HL-60/S4 (cell line): ENCODE results near the gene CCR5.
"Not testable (repeated sequence)": the region's sequence is repeated elsewhere in the genome, so short reads cannot be mapped to it uniquely, and the experiment has no call there.

Source experiments
- in situ Hi-C: fragments of 300-500 bp; cut with MboI; formaldehyde crosslinking; loops from 2 replicates; pipeline ENCODE4 v1.14.3; 2022; ENCODE audit warnings: low sequenced_read_pairs

CCR5 gene

DNA sequence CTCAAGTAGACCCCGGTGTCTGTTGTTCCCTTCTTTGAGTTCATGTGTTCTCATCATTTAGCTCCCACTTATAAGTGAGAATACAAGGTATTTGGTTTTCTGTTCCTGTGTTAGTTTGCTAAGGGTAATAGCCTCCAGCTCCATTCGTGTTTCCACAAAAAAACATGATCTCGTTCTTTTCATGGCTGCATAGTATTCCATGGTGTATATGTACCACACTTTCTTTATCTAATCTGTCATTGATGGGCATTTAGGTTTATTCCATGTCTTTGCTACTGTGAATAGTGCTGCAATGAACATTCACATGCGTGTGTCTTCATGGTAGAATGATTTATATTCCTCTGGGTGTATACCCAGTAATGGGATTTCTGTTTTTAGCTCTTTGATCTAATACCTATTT lies 32.2 kb downstream of the CCR5 start:
- in situ Hi-C loops, result not testable (repeated sequence)

DNA sequence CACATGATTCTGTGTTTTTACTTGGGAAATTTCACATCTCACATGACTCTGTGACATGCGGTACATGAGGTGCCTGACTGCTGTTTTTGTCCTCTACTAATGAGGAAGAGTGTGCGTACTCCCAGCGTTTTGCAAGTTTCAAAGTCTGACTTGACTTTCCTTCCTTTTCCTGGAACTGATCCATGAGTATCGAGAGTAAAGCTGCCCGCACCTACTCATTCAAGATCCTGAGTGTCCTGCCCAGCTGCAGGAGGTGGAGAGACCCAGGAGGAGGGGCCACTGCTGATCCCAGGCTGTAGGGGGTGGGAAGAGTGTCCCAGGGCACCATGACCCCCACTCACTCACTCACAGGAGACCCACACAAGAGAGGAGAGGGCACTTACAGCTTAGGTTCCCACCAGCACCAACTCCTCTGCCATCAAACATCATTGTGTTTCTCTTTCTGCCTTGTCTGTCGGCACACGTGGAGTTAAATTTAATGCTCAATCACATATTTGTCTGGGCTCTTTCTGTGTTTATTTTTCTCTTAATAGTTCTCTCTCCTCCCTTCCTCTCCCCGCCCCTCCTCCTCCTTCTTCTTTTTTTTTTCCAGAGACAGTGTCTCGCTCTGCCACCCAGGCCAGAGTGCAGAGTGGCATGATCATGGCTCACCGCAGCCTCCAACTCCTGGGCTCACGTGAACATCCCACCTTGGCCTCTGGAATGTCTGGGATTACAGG lies 34.7 kb downstream of the CCR5 start:
- in situ Hi-C loops, result no loop called here

DNA sequence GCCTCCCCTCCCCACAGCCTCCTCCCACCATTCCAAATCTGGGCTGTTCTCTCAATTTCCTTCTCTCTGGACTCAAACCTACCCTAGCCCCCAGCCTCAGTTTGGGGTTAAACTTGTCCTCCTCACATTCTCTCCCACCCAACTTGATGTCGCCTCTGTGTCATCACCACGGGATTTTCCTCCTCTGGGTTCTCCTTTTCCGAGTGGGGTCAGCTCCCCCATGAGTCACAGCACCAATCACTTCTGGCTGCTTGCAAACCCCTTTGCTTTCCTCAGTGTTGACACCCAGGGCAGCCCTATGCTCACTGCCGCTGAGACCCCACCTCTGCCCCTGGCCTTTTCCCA lies 35.7 kb downstream of the CCR5 start:
- in situ Hi-C loops, result no loop called here

DNA sequence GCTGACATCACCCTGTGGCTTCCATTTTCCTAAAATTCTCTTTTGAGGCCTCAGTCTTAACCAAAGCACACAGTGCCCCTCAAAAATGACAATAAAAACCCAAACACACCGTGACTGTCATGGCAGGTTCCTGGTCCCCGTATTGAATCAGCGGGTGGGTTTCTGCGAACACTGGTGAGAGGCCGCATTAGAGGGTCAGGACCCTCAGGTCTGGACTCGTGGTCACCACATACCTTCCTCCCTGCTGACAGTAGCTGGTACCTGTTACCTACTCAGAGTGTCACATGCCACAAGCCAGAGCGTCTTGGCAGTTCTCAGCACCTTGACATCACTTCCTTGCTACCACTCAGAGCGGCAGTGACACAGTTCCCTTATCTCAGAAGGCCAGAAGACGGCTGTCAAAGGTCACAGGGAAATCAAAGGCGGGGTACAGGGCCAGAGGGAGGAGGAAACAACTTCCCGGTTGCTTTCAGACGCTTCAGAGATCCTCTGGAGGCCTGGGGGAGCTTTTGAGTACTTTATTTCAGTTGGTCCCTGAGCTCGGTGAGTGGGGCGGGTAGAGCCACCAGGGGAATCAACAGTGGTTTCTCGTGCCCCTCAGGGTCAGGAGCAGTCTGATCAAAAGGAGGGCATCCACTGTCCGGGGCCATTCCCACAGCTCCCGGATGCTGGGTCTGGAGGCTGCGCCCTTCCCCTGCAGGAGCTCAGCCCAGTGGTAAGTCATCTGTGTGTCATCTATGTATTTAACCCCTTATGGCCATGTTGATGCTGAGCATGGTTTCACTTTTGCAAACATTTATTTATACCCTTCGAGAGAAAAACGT lies 36.3 kb downstream of the CCR5 start, which contains the start of the genes CCR5AS and CCRL2:
Gene CCR5AS (minus strand): TSS at position 279 of the 824 bp plus-strand sequence.
Gene CCRL2 (plus strand): TSS at position 472 of the 824 bp plus-strand sequence. CDS start 821 bp downstream, outside the sequence.
- in situ Hi-C loops, result no loop called here

DNA sequence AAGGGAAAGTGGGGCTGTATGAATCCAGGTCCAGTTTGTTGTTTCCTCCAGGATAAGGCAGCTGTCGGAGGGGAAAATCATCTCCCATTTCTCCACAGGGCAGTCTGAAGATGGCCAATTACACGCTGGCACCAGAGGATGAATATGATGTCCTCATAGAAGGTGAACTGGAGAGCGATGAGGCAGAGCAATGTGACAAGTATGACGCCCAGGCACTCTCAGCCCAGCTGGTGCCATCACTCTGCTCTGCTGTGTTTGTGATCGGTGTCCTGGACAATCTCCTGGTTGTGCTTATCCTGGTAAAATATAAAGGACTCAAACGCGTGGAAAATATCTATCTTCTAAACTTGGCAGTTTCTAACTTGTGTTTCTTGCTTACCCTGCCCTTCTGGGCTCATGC lies 37.2 kb downstream of the CCR5 start:
- in situ Hi-C loops, result no loop called here

DNA sequence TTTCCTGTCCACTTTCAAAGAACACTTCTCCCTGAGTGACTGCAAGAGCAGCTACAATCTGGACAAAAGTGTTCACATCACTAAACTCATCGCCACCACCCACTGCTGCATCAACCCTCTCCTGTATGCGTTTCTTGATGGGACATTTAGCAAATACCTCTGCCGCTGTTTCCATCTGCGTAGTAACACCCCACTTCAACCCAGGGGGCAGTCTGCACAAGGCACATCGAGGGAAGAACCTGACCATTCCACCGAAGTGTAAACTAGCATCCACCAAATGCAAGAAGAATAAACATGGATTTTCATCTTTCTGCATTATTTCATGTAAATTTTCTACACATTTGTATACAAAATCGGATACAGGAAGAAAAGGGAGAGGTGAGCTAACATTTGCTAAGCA lies 38.1 kb downstream of the CCR5 start:
- in situ Hi-C loops, result no loop called here

DNA sequence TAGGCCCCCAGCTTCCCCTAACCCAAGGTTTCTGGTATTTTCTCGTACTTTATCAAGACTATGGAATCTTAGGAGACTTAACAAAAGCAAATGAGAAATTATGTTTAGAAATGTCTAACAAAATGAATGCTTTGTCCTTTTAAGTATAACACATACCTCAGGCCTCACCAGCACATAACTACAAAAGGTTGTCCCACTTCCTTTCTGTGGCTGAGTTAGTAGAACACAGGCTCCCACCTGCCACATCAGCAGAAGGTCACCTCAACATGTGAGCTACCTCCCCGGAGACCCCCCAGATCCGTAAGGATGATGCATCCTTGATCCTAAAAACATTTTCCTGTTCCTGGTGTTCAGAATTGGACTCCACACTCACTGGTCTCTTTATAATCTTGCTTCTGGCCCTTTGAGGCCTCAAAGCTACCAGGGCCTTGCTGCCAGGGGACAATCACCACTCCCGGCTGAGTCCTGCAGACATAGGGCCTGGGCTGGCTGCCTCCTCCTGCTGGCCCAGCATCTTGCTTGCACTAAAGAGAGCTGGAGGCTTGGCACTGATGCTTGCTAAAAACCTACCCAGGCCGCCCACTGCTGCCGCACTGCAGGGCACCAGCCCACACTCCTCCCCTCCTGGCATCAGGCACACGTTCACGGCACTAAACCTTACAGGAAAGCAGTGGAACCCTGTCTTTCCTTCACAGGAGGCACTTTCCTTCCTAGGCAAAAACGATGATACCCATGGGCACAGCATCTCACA lies 39.2 kb downstream of the CCR5 start:
- in situ Hi-C loops, result no loop called here

DNA sequence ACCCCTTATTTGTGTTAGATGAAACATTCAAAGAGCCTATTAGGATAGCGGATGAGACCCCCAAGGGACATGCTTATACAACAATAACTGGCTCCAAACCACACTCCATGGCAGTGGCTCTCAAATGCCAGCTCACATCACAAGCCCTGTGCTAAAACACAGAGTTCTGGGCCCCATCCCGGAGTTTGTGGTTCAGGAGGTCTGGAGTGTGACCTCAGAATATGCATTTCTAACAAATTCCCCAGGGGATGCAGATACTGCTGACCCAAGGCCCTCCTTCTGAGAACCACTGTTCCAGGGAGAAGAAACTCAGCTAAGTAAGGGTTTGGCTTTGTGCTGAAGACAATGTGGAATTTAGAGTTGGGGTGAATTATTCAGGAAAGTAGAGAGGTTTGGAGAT lies 39.9 kb downstream of the CCR5 start:
- in situ Hi-C loops, result no loop called here

DNA sequence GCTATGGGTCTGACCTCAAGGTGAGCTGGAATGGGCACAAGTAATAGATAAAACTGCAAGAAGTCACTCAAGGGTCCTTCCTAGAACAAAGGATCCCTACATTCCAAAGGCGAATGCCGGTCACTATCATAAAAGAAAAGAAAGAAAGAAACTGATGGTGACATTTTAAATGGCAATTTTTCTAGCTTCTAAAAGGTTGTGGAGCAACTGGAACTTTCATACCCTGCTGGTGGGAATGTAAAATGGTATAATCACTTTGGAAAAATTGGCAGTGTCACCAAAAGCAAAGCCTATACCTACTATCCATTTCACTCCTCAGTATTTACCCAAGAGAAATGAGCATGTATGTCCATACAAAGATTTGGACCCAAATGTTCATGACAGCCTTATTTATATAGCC lies 40.5 kb downstream of the CCR5 start:
- in situ Hi-C loops, result no loop called here

DNA sequence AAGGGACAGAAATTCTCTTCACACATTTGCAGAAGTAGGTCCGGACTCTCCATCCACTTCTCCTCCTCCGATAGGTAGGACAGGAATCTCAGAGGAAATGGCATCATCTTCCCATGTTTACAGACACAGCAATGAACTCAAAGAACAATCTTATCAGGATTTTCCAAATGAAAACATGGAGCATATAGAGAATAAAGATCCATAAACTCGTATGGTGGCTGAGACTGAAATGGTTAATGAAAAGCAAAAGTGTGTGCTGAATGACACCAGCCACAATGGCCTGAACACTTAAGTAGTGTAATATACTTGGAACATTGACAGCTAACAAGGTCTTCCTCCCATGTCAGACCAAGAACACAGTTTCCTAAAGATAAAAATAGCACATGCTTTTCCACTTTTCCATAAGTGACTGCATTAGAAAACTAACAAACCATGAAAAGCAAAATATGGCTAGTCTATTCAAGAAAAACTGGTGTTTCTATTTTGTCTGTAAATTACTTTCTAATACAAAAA lies 42.1 kb downstream of the CCR5 start:
- in situ Hi-C loops, result no loop called here

DNA sequence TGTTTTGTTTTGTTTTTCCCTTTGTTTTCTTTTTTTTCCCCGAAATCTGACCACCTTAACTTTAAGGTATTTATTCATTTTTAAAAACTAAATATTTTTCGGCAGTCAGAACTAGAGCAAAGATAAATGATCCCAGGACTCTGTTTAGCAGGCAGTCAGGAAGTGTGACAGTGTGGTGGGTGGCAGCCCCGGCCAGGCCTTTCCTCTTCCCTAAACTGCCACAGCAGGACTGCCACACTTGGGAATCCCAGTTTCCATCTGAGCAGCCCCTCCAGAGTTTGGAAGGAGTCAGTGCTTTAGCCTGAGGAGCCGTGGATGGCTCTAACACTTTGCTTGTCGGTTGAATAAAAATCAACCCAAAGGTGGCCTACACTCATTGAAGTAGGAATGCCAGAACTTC lies 43.2 kb downstream of the CCR5 start:
- in situ Hi-C loops, result no loop called here

DNA sequence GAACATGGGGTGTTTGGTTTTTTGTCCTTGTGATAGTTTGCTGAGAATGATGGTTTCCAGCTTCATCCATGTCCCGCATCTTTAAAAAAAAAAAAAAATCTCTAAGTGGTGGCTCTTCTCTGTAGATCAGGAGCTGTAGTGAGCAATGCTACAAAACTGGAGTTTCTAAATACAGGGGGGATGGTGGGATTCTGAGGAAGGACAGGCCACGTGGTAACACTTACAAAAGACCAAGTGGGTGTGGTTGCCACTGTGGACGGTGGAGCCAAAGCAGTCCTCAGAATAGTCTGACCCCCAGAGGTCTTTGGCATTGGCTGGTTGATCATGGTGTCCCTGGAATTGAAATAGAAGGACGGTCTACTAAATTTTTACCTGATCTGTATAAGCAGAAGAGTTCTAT lies 44.0 kb downstream of the CCR5 start:
- in situ Hi-C loops, result no loop called here

DNA sequence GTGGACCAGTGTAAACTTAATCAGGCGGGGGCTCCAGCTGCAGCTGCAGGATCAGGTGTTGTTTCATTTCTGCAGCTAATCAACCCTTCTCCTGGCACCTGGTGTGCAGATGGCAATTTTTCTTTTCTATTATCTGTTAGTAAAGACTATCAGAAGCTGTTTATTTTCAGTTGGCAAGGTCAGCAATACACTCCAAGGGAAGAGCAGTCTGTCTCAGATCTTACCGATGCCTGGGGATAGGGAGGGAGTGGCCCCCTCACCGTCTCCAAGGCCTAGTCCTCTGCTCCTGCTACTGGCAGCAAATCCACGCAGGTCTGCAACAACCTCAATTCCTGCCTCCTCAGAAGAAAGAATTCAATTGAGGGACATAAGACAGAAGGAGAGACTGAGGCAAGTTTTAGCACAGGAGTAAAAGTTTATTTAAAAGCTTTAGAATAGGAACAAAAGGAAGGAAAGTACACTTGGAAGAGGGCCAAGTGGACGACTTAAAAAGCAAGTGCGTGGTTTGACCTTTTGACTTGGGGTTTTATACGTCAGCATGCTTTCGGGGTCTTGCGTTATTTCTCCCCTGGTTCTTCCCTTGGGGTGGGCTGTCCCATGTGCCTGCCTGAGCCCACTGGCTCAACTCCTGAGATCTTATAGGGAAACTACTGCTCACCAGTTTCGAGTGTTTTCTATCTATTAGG lies 45.5 kb downstream of the CCR5 start:
- in situ Hi-C loops, result no loop called here

DNA sequence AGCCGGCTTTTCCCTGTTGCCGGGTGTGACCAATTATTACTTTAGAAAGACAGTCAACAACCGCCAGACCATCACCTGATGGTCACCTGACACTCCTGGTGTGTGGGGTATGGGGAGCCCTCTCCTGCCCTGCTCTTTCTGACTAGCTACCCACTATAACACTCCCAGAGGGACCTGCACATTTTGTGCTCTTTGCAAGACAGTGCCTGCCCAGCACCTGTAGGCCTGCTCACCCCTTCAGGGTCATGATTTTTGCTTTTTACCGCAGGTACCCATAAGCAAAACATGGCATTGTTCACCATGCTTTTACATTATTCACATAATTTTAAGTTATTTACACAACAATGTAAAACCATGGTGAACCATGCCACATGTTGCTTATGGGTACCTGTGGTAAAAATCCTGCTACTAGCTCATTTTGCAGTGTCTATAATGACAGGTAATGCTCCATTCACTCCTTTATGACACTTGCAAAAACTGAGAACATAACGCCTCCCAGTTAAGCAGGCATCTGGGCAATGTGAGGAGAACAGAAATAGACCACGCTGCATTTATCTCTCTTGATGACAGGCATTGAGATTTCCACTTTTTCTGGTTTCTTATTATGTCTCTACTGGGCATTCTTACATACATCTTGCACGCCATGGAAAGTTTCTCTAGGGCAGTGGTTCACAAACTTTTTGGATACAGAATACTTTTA lies 46.2 kb downstream of the CCR5 start:
- in situ Hi-C loops, result no loop called here

DNA sequence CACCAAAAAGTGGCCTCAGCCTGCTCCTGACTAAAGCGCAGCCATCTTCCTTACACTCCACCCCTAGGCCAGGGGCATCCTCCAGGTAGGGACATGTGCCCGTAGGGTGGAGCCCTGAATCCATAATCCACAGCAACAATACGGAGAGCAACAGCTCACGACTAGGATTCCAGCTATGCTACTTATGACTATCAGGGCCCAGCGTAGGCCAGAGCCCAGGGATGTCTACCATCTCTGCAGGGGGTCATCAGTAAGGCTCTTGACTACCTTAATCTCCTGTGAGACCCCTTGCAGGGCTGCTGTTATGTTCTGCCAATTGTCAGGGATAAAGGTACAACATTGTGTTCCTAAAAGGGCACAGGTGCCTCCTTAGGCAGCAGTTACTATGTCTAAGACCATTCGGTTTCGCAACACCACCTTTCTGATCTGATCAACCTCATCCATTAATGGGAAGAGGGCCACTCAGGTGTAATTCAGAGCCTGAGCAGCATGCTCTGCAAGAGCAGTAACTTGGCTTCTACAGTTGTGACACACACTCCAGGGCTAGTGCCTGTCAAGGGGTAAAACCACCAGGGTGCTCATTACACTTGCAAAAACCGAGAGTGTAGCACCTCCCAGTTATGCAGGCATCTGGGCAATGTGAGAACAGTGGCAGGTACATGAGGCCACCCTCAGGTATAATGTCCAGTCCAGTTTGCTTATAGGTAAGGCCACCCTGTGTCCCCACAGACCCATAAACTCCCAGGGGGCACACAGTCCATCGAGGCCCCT lies 47.3 kb downstream of the CCR5 start:
- in situ Hi-C loops, result no loop called here

DNA sequence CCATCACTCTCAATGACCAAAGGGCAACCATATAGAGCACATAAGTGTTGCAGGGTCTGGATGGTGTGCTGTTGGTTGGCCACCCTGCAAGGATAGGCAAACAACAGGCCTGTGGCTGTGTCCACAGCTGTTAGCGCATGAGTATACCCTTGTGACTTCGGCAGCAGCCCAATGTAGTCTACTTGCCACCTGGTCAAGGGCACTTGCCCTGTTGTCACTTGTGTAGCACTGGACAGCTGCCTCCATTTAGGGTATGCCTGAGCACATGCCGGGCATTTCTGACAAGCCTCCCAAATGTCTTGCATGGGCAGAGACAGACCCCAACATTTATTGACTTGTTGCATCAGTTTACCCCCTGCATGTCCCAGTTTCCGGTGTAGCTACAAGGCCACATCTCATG lies 49.1 kb downstream of the CCR5 start:
- in situ Hi-C loops, result no loop called here

DNA sequence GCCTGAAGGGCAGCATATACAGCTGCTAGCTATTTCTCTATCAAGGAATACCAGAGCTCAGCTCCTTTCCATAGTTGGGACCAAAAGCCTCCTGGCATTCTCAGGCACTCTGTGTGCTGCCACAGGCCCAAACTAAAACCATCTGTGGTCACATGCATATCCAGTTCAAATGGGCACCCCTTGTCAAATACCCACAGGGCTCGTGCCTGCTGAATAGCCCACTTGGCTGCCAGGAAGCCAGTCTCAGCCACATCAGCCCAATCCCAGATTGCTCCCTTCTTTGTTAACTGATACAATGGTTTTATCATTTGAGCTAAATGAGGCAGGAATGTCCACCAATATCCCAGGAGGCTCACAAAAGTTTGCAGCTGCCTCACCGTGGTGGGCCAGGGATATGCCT lies 50.2 kb downstream of the CCR5 start:
- in situ Hi-C loops, result no loop called here

DNA sequence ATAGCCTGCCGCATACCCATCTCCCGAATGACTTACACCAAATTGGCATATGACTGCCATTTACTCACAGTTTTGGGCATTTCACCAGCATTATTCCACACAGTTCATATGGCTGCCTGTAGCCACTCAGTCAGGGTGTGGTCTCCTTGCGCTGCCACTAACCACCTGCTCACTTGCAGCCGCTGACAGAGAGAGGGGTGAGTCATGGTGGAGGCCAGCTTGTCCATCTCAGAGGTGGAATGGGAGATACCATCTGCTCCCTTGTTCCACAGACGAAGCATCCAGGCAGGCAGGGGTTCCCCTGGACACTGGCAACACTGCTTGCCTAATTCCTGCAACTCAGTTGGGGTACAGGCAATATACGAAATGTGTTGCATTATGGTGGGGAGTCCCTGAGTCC lies 51.9 kb downstream of the CCR5 start:
- in situ Hi-C loops, result no loop called here

DNA sequence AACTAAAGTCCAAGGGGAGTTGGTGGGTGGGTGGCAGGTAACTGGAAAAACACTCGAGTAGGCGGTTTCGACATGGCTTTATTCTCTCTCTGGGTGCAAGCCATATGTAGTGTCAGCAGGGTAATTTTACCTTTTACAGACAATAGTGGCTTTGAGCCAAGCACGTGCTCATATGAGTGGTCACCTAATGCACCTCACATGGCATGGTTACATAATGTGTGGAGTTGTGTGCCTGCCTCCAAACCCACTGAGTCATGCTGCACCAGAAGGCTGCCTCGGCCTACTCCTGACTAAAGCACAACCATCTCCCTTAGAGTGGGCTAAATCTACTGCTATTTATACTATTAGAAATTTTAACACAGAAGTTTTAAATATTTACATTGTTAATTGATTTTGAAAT lies 52.8 kb downstream of the CCR5 start:
- in situ Hi-C loops, result no loop called here
